D341Med (cell line): ENCODE results near the gene GLI3.
A peak's percentile ranks its signal among the peaks of the same experiment; 100 is the strongest.

ENCODE experiments used
- DNase-seq: peaks from one replicate; pipeline ENCODE4 v3.0.0; 2012; ENCODE audit warnings: low spot score

Gene GLI3

GRCh38 chr7:42236266-42236975 is 588 bp downstream of the GLI3 start:
- peak; percentile 59 for DNase-seq

DNA sequence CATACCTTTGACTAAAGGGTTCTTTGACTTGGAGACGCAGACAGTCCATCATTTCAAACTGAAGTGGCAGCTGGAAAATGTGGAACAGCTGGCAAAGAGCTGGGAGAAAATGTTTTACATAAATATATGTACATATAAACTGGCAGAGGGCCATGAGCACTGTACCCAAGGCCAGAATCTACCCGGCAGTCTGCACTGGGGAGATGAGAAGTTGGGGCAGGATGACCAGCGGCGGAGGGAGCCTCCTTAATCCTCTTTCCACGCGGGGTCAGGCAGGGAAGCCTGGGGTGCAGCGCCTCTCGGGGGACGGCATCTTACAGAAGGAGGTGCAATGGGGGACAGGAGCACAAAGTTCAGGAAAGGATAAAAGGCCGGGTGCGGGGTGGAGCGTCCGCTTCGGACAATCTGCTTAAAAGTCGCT is 1.3 kb downstream of the GLI3 start:
- DNase-seq = no peak

GRCh38 chr7:42234736-42235135 is 2.3 kb downstream of the GLI3 start:
- no peak for DNase-seq

- DNase-seq = no peak
Observed at GRCh38 chr7:42233695-42234331, 3.2 kb downstream of the GLI3 start.

GRCh38 chr7:42233171-42233570 is 3.8 kb downstream of the GLI3 start:
- DNase-seq = no peak

DNA sequence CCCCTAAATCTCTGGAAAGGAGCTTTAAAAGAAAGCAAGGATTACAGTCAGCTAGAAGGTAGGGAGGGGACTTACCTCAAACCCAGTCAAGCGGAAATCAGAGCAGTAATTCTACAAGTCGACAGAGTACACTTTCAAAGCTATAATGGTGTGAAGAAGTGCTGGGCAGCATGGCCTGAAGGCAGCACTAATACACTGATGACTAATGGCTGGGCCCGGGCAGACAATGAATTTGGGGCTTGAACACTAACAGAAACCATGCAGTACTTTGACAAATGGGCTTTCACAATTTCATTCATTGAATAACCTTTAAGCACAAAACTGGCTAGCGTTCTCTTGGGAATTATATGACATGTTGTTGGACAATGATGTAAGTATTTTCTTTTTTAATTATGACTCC is 4.7 kb downstream of the GLI3 start:
- DNase-seq = no peak

GRCh38 chr7:42231043-42231787 is 5.8 kb downstream of the GLI3 start:
- DNase-seq = no peak

DNA sequence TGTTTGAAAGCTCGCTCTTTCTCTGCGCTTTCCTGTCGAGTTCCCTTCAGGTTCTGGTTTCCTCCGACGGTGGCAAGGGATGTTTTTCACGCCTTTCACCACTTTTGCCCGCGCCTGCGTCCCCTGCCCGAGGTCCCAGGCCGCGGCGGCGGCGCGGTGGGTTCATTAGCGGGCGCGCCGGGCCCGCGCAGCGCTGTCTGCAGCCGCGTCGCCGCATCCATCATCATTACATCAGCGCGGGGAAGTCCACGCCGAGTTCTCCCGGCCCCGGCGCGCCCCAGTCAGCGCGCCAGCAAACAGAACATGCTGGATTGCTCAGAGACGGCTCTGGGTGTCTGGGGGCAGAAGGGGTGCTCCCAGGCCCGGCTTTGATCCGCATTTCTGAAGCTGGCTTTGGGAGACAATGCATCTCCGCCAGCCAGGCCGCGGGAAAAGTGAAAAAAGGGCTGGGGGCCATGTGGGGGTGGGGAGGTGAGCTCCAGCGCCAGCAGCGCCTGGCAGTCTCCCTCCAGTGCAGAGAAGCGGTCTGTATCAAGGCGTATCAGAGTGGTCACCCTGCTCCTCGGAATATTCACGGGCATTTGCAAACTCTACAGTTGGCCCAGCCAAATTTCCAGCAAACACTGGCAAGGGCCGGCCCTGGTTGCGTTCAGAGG is 8.9 kb downstream of the GLI3 start:
- DNase-seq = no peak

GRCh38 chr7:42227541-42227935 is 9.5 kb downstream of the GLI3 start:
- DNase-seq = no peak

GRCh38 chr7:42227021-42227420 is 10.0 kb downstream of the GLI3 start:
- DNase-seq = no peak

- DNase-seq = no peak
Observed at GRCh38 chr7:42226354-42226941, 10.6 kb downstream of the GLI3 start.

DNA sequence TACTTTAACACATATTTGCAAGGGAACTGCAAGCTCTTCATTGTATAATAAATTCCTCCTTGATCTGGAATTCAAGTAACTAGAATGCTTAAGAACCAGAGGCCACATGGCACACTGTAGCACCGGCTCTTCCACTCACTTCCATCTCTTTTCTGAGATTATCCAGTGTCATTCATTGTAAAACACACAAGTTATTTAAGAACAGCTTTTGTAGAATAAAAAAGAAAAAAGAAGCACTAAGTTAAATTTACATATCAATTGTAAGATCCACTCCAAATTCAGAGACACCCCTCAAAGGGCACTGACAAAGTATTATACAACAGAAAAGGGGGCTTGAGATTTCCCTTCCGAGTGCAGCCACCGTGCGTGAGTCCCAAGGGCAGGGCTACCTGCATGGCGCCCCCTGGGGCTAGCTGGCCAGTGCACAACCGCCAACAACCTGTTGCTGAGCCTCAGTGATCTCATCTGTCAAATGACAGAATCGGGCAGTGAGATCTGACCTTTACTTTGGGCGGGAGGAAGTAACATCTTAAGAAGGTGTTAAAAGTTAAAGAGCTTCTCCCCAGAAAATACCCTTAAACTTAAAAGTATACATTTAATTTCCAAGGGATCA is 12.5 kb downstream of the GLI3 start:
- no peak for DNase-seq

DNA sequence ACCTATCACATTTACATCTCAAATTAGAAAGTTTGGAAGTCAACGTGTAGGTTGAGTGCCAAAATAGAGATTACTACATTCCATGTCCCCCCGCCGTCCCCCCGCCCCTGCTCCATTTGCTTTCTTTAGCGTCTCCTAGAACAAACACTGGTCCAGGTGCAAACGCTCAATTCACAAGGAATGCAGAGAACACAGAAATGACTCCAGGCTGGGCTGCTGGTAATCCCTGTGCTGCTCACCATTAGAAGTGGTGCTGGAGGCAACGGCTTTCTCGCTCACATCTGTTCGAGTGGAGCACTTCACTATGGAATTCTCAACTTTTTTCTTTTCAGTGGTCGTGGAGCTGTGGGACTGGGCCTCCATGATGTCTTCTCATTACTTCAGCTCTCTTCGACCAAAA is 14.1 kb downstream of the GLI3 start:
- DNase-seq = no peak

DNA sequence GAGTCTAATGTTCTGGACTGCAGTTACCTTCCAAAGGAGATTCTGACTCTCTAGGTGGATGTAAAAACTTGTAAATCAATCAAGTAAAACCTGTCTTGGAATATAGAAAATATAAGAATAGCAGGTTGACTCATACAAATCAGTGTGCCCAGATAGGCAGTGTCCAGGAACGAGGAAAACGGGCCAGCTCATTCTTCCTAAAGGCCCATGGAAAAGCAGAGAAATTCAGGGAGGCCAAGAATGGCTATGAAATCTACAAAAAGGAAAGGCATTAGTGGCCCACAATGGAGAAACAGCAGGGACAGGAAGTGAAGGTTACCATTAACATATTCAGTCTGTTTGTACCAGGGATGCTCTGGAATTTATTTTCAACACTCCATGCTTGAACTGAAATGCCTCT is 14.9 kb downstream of the GLI3 start:
- DNase-seq = no peak

DNA sequence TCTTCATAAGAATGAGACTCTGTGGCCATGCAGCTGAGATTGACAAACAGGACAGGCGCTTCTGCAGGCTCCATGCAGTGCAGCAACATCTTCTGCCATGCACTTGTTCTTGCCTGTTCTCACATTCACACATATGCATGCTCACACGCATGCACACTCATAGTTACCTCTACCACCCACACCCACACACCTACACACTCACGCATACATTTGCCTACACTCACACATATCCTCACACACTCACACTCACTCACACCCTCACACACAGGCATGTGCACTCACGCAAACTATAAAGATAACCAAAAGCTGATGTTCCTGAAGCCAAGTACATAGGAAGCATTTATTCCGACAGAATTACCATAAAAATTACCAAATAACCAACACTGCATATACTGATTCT is 15.7 kb downstream of the GLI3 start:
- DNase-seq = no peak

- no peak for DNase-seq
Observed at GRCh38 chr7:42219447-42219846, 17.6 kb downstream of the GLI3 start.

GRCh38 chr7:42218248-42218647 is 18.8 kb downstream of the GLI3 start:
- DNase-seq = no peak

- no peak for DNase-seq
Observed at GRCh38 chr7:42217548-42217947, 19.5 kb downstream of the GLI3 start.

- no peak for DNase-seq
Observed at GRCh38 chr7:42217053-42217452, 20.0 kb downstream of the GLI3 start.

DNA sequence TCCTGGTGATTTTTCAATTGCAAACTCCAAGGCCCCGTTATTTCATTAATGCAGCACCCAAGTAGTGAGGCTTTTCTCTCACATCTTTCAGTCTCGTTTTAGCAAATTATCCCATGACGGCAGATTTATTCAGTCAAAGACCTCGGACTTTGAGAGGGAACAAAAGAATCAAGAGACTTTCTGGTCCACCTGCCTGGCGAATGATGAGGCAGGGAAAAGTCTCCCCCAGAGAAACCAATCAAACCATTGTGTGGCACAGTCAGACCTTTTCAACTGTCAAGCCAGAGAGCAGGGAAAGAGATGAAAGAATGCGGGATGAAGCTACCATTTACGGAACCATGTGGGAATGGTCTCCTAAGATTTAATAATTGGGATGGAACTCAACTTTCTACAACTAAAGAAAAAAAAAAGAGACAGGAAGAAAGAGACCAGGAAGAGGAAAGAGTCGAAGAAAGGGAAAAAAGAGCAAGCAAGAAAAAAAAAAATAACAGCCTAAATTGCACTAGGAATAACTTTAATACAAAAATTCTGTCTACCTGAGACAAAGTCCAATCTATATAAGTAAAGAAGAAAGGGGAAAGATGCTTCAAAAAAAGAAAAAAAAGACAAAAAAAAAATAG is 22.8 kb downstream of the GLI3 start:
- no peak for DNase-seq

GRCh38 chr7:42213093-42213492 is 23.9 kb downstream of the GLI3 start:
- no peak for DNase-seq
